GM12878 (cell line): ENCODE data around the gene PRC1. TPM values are rescaled to one million over a fixed set of nuclear protein-coding genes. Genes with fewer than 3 reads are reported as not detected.

ENCODE experiments used
- ATAC-seq: fragments of 200-7000 bp; cut with Tn5 transposase; 3 replicates; pipeline ENCODE4 v1.9.1; 2020; ENCODE audit warnings: mild to moderate bottlenecking, moderate library complexity
- BruUV-seq: library from RNA; stranded (reverse); fragments of 400-500 nt; replicated peaks from 2 replicates; lab custom pipeline; 2021; lab: Mats Ljungman, UMichigan
- CTCF ChIA-PET: fragments of 300-600 bp; sonication (Branson Sonifier 250); formaldehyde crosslinking; extraction: SDS; loops from one replicate; lab custom pipeline; 2021; ENCODE audit warnings: inconsistent platforms; lab: Yijun Ruan, JAX
- POLR2A ChIA-PET: fragments of 350-600 bp; formaldehyde crosslinking; extraction: SDS; loops from one replicate; lab custom pipeline; 2021; ENCODE audit warnings: inconsistent platforms; lab: Charles Lee
- RAD21 ChIA-PET: fragments of 300-600 bp; sonication (Branson Sonifier 250); formaldehyde crosslinking; loops from one replicate; lab custom pipeline; 2023; ENCODE audit warnings: antibody characterized with exemption; ENCODE audit not compliant: unreplicated experiment; lab: Charles Lee
- SMC1A ChIA-PET: fragments of 300-600 bp; sonication (Branson Sonifier 250); formaldehyde crosslinking; loops from one replicate; lab custom pipeline; 2023; ENCODE audit not compliant: unreplicated experiment, uncharacterized antibody; lab: Charles Lee
- DNase-seq: peaks from one replicate; pipeline ENCODE4 v3.0.0-alpha.2; 2011; ENCODE audit warnings: low read depth, low spot score
- FAIRE-seq: peaks from 3 replicates; lab custom pipeline; 2011; peaks lifted over from hg19 to GRCh38; lab: Jason Lieb, UNC
- H2AFZ ChIP-seq: 2 replicates; pipeline ENCODE4 v1.6.0; 2011; ENCODE audit warnings: low read depth, low read length, control low read depth; ENCODE audit not compliant: control insufficient read depth
- H3K27ac ChIP-seq: 2 replicates; pipeline ENCODE4 v1.5.1; 2011; ENCODE audit warnings: control low read depth; ENCODE audit not compliant: control insufficient read depth, insufficient read depth
- H3K27me3 ChIP-seq, 2 experiments: replicated peaks in 1 of 2; 2 replicates each; pipeline versions ENCODE4 v1.6.0 to v1.6.1; 2011; ENCODE audit warnings: low read length in 1 of 2; ENCODE audit not compliant: control insufficient read depth in 2 of 2, insufficient read depth in 2 of 2
- H3K36me3 ChIP-seq, 2 experiments: 2 replicates each; pipeline ENCODE4 v1.5.1; 2011; ENCODE audit warnings: low read length in 1 of 2; ENCODE audit not compliant: control insufficient read depth in 2 of 2, insufficient read depth in 2 of 2
- H3K4me1 ChIP-seq: 2 replicates; pipeline ENCODE4 v1.6.1; 2011; ENCODE audit warnings: mild to moderate bottlenecking, low read length, moderate library complexity, mixed read lengths; ENCODE audit not compliant: control insufficient read depth, insufficient read depth
- H3K4me2 ChIP-seq: 2 replicates; pipeline ENCODE4 v1.6.0; 2011; ENCODE audit warnings: control low read depth; ENCODE audit not compliant: control insufficient read depth, insufficient read depth
- H3K4me3 ChIP-seq: fragments of 200-600 bp; sonication (generic); 2 replicates; pipeline ENCODE4 v1.5.1; 2016
- H3K79me2 ChIP-seq: 2 replicates; pipeline ENCODE4 v1.6.0; 2011; ENCODE audit warnings: low read length; ENCODE audit not compliant: control insufficient read depth, insufficient read depth
- H3K9ac ChIP-seq: 2 replicates; pipeline ENCODE4 v1.8.0; 2011; ENCODE audit warnings: low read length, control low read depth, mixed read lengths; ENCODE audit not compliant: control insufficient read depth, insufficient read depth
- H3K9me3 ChIP-seq: replicated peaks from 3 replicates; pipeline ENCODE4 v1.5.1; 2011; ENCODE audit warnings: mild to moderate bottlenecking, low read length; ENCODE audit not compliant: control insufficient read depth, insufficient read depth
- H4K20me1 ChIP-seq: 2 replicates; pipeline ENCODE4 v1.6.0; 2011; ENCODE audit not compliant: control insufficient read depth, insufficient read depth
- CHD1 ChIP-seq: IDR thresholded peaks from 2 replicates; pipeline ENCODE4 v1.6.1; 2012; ENCODE audit warnings: low read depth, low read length, improper control_type of control experiment
- EP300 ChIP-seq, 2 experiments: fragments of 150-350 bp in 1 of 2; IDR thresholded peaks; 2 replicates each; pipeline ENCODE4 v1.6.1; 2011 to 2012; ENCODE audit warnings: low read depth in 2 of 2, low read length in 2 of 2, borderline replicate concordance in 1 of 2, improper control_type of control experiment in 1 of 2, inconsistent platforms in 1 of 2; ENCODE audit not compliant: control insufficient read depth in 1 of 2
- LARP7 ChIP-seq: fragments of 450-650 bp; IDR thresholded peaks from 2 replicates; pipeline ENCODE4 v1.6.1; 2017; ENCODE audit warnings: mild to moderate bottlenecking
- RUNX3 ChIP-seq: IDR thresholded peaks from 2 replicates; pipeline ENCODE4 v1.6.1; 2012; ENCODE audit warnings: low read length, inconsistent platforms
- SUPT20H ChIP-seq: IDR thresholded peaks from 2 replicates; pipeline ENCODE4 v1.6.1; 2011; ENCODE audit warnings: low read depth, mild to moderate bottlenecking, low read length, moderate library complexity, borderline replicate concordance; ENCODE audit not compliant: control insufficient read depth
- TAF1 ChIP-seq: IDR thresholded peaks from 2 replicates; pipeline ENCODE4 v1.6.1; 2011; ENCODE audit warnings: mild to moderate bottlenecking, low read depth, low read length, borderline replicate concordance
- TCF3 ChIP-seq: IDR thresholded peaks from 2 replicates; pipeline ENCODE4 v1.6.1; 2012; ENCODE audit warnings: low read depth, mild to moderate bottlenecking, low read length, borderline replicate concordance; ENCODE audit not compliant: insufficient read depth
- WGBS: methylation state at CpG from one replicate; pipeline ENCODE4 v1.1.6; 2016; ENCODE audit warnings: low lambda C conversion rate; ENCODE audit not compliant: insufficient replicate concordance, insufficient coverage; ENCODE audit errors: missing lambda C conversion rate; 5-methylcytosine and 5-hydroxymethylcytosine counted together
- in situ Hi-C: fragments of 300-500 bp; cut with MboI; formaldehyde crosslinking; loops from 9 replicates; pipeline ENCODE4 v1.14.3; 2018; ENCODE audit warnings: mixed read lengths
- intact Hi-C: fragments of 100-400 bp; cut with micrococcal nuclease; formaldehyde crosslinking; loops from one replicate; pipeline ENCODE4 v1.14.2; 2022; ENCODE audit not compliant: unreplicated experiment
- polyA plus RNA-seq, 11 experiments: library from polyadenylated mRNA; depleted of rRNA in 4 of 11; unstranded in 6 of 11; stranded (reverse) in 5 of 11; fragments of >200 nt; fragmentation: Nextera tagmentation in 4 of 11; fragmentation: Illumina TruSeq in 1 of 11; extraction: Ambion mirVana in 4 of 11; extraction: Trizol in 1 of 11; gene quantifications; 1 replicate in 1 of 11; 2 replicates in 10 of 11; pipeline versions ENCODE4 v1.2.1 to v1.2.3, GENCODE V29; 2011 to 2016; ENCODE audit warnings: inconsistent platforms in 2 of 11, missing spikeins in 2 of 11, low read depth in 1 of 11
- total RNA-seq, 4 experiments: library from RNA; depleted of rRNA in 3 of 4; stranded (reverse); fragments of >200 nt in 3 of 4; fragmentation: Illumina TruSeq in 1 of 4; extraction: Trizol in 1 of 4; gene quantifications; 2 replicates each; pipeline versions ENCODE4 v1.2.1 to v1.2.3, GENCODE V29; 2013 to 2021
- TF ChIP-seq, protein P1 (sequence below): fragments of 450-650 bp; IDR thresholded peaks from 2 replicates; pipeline ENCODE4 v1.6.1; 2017; ENCODE audit warnings: mild to moderate bottlenecking, moderate library complexity
- TF ChIP-seq, protein P2 (sequence below): IDR thresholded peaks from 2 replicates; pipeline ENCODE4 v1.6.1; 2011; ENCODE audit warnings: low read depth, low read length, improper control_type of control experiment, borderline replicate concordance

The PRC1 gene
- total and polyA plus RNA-seq, 10 of the 15 experiments (the other 5 are each of a cell fraction or from before 2014, with no cell fraction given): 100 to 241 (median 131) TPM

DNA sequence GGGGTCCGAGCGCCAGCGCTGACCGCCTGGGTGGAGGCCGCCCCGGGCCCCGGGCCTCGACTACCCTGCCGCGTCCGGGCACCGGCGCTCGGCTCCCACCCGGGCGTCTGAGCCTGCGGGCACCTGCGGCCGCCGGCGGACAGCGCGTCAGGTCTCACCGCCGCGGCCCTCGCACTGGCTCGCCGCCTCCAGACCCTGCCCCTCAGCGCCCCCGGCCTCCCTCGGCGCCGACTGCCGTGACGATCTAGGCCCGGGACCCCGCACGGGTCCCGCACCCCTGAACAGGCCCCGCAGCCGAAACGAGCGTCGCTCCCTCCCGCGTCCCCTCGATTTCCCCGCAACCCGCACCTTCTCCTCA lies 297 bp downstream of the PRC1 start:
- H3K27me3 ChIP-seq: no peaks in the 10 kb centered on the region
- ChIA-PET RAD21 (interaction anchor here (1.0 to 1.4 kb wide), 3 partner anchors 28 to 278 kb away, joined by 3 read pairs; partner anchors contain the start of gene VPS33B), CTCF (interaction anchor here (0.6 to 1.5 kb wide), 5 partner anchors 11 to 56 kb away, joined by 3 to 4 read pairs (median 3); partner anchors contain the start of gene RCCD1), POLR2A (interaction anchor here (0.6 to 1.7 kb wide), 7 partner anchors 8 to 1102 kb away, joined by 3 to 9 read pairs (median 3); partner anchors contain the start of genes RCCD1 and UNC45A)
- H3K9ac ChIP-seq: peak overlapping the region; percentile 99
- H4K20me1 ChIP-seq: no peaks in the 10 kb centered on the region
- FAIRE-seq (no peak), ATAC-seq (peak; percentile 40), DNase-seq (no peak)
- WGBS: under 1% methylated on average over 49 of the region's 50 CpGs
- peak overlapping the region; percentile 99 for H3K4me3 ChIP-seq
- in situ Hi-C loops: loop anchor here (25.0 kb wide), 1 partner anchor 1993 kb away; no protein-coding TSS in a partner anchor
- peaks cover 5% of the 10 kb centered on the region; the same call in 1 of the 2 replicates for H3K4me1 ChIP-seq
- H3K79me2 ChIP-seq: peaks cover 63% of the 10 kb centered on the region
- H3K4me2 ChIP-seq: peak overlapping the region; percentile 55; the same call in 1 of the 2 replicates
- no TSS peak for BruUV-seq
- TF ChIP-seq, protein P1, sequence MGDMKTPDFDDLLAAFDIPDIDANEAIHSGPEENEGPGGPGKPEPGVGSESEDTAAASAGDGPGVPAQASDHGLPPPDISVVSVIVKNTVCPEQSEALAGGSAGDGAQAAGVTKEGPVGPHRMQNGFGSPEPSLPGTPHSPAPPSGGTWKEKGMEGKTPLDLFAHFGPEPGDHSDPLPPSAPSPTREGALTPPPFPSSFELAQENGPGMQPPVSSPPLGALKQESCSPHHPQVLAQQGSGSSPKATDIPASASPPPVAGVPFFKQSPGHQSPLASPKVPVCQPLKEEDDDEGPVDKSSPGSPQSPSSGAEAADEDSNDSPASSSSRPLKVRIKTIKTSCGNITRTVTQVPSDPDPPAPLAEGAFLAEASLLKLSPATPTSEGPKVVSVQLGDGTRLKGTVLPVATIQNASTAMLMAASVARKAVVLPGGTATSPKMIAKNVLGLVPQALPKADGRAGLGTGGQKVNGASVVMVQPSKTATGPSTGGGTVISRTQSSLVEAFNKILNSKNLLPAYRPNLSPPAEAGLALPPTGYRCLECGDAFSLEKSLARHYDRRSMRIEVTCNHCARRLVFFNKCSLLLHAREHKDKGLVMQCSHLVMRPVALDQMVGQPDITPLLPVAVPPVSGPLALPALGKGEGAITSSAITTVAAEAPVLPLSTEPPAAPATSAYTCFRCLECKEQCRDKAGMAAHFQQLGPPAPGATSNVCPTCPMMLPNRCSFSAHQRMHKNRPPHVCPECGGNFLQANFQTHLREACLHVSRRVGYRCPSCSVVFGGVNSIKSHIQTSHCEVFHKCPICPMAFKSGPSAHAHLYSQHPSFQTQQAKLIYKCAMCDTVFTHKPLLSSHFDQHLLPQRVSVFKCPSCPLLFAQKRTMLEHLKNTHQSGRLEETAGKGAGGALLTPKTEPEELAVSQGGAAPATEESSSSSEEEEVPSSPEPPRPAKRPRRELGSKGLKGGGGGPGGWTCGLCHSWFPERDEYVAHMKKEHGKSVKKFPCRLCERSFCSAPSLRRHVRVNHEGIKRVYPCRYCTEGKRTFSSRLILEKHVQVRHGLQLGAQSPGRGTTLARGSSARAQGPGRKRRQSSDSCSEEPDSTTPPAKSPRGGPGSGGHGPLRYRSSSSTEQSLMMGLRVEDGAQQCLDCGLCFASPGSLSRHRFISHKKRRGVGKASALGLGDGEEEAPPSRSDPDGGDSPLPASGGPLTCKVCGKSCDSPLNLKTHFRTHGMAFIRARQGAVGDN: no peak
- no peak for TF ChIP-seq EP300 (IDR thresholded peaks at IDR 0.05; ENCODE audit: borderline replicate concordance in 1 of 2, control insufficient read depth in 1 of 2, low read depth in 2 of 2, low read length in 2 of 2)
- no peak for TF ChIP-seq SUPT20H
- no peak for TF ChIP-seq TCF3
- TF ChIP-seq LARP7: peak; percentile 66
- TF ChIP-seq TAF1: no peak
- TF ChIP-seq CHD1: peak; percentile 71; the same call in 1 of the 2 replicates
- TF ChIP-seq RUNX3: no peak
- TF ChIP-seq, protein P2, sequence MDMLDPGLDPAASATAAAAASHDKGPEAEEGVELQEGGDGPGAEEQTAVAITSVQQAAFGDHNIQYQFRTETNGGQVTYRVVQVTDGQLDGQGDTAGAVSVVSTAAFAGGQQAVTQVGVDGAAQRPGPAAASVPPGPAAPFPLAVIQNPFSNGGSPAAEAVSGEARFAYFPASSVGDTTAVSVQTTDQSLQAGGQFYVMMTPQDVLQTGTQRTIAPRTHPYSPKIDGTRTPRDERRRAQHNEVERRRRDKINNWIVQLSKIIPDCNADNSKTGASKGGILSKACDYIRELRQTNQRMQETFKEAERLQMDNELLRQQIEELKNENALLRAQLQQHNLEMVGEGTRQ: no peak
- TF ChIP-seq, all 136 proteins: peak for 2
- Histone ChIP-seq H2AFZ (peak overlapping the region; percentile 99), H3K27ac (peak overlapping the region; percentile 96), H3K9me3 (no peaks in the 10 kb centered on the region), H3K36me3 (peaks cover 3% of the 10 kb centered on the region in 2 experiments; a peak in 2 of 4 replicates)
- intact Hi-C loops: loop anchor here (1.0 to 5.0 kb wide), 2 partner anchors 28 to 37 kb away; partner anchors contain the start of gene VPS33B
- SMC1A ChIA-PET: interaction anchor here (1.4 to 2.0 kb wide), 2 partner anchors 11 to 13 kb away, joined by 4 to 6 read pairs; no protein-coding TSS in a partner anchor
